Astrocyte of the hippocampus (primary cell): ENCODE measurements around the gene SLC28A2.
A peak's percentile ranks its signal among the peaks of the same experiment; 100 is the strongest.
"Not testable (repeated sequence)": the region's sequence is repeated elsewhere in the genome, so short reads cannot be mapped to it uniquely, and the experiment has no call there.

Experiments used
- DNase-seq: peaks from one replicate; pipeline ENCODE4 v3.0.0; 2011; ENCODE audit warnings: low read depth, low spot score

SLC28A2 gene, protein sequence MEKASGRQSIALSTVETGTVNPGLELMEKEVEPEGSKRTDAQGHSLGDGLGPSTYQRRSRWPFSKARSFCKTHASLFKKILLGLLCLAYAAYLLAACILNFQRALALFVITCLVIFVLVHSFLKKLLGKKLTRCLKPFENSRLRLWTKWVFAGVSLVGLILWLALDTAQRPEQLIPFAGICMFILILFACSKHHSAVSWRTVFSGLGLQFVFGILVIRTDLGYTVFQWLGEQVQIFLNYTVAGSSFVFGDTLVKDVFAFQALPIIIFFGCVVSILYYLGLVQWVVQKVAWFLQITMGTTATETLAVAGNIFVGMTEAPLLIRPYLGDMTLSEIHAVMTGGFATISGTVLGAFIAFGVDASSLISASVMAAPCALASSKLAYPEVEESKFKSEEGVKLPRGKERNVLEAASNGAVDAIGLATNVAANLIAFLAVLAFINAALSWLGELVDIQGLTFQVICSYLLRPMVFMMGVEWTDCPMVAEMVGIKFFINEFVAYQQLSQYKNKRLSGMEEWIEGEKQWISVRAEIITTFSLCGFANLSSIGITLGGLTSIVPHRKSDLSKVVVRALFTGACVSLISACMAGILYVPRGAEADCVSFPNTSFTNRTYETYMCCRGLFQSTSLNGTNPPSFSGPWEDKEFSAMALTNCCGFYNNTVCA

DNA sequence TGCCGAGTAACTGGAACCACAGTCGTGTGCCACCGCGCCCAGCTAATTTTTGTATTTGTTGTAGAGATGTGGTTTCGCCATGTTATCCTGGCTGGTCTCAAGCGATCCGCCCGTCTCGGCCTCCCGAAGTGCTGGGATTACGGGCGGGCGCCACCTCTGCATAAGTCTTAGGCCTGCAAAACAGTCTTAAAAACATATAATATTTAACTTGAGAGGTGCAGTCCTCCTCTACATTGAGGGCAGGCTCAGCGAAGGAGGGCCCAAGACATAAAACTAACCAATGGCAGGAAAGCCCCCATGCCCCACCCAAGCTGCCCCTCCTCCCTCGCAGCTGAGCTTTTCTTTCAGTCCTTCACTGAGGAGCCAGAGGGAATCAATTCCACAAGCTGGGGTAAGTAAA, at the start of gene SLC28A2:
TSS of gene SLC28A2 (plus strand) at position 347 of the 400 bp plus-strand sequence. CDS start 982 bp downstream, outside the sequence.
- no peak for DNase-seq

DNA sequence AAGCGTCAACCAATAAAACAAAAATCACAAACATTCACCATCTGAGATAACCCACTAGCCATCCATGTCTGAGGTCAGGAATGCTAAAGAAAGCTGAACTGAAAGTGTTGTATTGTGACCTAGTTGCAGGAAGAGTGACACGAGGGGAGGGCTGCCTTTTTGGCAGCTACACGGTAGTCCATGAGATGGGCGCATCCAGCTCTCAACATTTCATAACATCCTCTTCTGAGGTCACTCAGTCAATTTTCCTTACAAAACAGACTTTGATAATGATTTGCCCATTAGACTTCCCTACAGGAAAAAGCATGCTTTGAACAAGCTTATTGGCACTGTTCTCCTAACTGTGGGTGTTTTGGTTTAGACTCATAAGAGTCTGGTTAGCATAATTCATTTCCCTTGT, 48.9 kb upstream of the SLC28A2 start:
- no peak for DNase-seq

DNA sequence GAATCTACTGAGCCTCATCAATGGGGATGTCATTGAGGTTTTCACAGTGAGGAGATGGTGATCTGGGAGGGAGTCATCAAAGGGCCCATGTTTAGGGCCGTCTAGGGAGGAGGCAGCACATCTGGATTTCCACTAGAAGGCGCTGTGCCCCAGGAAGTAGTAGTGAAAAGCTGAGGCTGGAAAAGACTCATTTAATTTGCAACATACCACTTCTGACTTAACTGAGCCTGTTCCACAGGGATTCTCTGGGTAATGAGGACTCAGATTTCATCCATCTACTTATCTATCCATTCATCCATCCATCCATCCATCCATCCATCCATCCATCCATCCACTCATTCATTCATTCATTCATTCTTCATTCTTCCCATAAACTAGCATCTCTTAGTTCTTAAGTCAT, 46.8 kb upstream of the SLC28A2 start:
- peak; percentile 66 for DNase-seq

DNA sequence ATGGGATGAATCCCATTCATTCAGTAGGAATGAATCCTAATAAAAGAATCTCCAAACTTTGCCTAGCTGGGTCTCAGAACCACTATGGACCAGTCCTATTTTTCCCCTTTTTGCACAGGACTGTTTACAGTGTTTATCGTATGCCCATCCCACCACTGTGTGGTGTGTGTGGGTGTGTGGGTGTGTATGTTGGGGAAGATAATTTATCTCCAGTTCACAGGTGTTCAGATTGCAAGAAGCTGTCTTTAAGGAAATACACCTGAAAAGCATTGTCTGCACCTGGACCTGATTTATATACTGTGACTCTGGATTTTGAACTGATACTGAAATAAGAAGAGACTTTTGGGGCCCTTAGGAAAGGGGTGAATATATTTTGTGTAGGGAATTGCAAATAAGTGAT, 39.5 kb upstream of the SLC28A2 start:
- no peak for DNase-seq

DNA sequence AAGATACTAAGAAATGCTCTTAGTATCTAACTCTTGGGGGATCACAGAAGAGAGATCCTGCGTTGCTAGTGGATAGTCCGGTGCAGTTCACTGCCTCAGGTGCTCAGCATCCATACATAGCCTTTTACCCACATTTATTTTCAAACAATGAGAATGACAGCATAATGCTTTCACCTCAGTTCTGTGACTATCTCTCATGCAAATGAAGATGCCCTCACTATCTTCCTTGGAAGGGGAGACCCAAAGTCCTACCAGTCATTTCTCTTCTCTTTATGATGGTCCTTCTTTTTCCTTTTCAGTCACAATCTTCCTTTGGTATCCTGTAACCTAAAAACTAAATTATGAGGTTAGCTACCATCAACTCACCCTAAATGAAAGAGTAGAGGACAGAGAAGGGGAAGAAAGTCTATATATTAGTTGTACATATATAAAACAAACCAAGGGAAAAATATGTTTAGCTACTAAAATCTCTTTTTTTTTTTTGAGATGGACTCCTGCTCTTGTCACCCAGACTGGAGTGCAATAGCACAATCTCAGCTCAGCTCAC, 30.9 kb upstream of the SLC28A2 start:
- no peak for DNase-seq

DNA sequence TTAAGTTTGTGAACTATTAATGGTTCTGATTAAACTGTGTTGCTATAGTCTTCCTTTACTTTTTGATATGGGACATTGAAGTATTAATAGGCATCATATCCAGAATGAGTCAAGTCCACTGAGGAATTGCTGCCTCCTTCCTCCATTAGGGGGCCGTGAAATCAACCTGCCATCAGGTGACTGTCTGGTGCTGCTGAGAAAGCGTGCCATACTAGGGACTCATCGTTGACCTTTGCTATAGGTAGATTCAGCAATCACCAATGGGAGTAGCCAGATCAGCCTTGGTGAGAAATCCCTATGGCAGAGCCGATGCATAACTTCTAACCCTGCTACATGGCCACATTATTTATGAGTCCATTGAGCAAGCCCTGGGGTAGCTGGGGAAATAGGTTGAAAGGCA, 30.1 kb upstream of the SLC28A2 start:
- no peak for DNase-seq

DNA sequence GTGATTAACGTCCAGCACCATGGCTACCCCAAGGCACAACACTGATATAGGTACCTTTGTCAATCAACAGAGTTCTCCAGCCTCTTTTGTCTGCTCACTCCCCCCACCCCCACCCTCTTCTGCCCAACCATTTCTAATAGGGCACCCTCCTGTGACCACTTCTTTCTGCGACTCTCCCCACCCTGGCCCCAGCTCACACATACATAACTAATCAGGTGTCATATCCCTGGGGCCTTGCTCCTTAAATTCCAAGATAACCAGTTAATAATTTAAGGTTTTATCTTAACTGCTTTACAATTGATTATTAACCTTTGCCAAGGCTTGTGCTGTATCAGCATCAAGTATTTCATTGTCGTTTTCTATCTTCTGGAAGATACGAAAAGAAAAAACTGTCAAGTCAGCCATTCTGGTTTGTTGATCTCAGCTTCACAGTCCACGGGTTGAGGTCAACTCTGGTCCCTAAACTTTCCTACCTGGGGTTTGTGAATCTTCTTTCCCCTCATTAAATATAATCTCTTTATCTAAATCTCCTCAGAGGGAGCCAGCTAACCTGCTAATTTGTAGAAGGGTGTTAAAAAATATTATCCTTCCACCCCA, 27.3 kb upstream of the SLC28A2 start:
- no peak for DNase-seq

DNA sequence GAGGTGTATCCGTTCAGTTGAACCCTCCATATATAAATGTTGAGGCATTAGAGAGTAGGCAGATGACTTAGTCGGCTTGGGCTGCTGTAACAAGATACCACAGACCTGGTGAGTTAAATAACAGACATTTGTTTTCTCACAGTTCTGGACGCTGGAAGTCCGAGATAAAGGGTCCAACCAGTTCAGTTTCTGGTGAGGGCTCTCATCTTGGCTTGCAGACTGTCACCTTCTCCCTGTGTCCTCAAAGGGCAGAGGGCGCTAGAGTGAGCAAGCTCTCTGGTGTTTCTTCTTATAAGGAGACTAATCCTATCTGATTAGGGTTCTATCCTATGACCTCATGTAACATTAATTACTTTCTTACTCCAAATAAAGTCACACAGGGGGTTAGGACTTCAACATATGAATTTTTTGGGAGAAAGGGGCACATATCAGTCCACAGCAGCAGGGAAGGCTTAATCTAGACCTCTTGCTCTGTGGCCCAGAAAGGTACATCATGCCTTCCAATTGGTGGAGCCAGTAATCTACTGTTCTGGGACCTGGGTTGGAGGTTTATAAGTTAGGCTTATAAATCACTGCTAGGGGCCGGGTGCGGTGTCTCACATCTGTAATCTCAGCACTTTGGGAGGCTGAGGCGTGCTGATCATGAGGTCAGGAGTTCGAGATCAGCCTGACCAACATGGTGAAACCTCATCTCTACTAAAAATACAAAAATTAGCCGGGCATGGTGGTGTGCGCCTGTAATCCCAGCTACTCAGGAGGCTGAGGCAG, 26.3 kb upstream of the SLC28A2 start:
- DNase-seq, result no peak

DNA sequence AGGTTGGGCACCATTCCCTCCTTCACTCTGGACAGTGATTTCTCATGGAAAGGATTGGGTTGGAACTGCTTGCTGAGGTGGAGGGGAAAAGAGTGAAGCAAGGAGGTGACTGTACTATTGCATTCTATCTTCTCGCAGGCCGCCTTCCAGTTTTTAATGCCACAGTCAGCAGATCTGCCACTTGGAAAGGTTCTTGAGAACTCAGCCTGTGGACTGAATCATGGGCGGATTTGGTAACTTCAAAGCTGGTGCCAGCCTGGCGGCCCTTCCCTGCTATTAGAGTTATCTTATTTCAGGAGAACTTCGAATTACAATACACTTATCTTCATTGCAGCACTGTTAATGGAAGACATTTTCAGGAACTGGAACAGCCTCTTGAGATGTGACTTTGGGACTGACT, 23.1 kb upstream of the SLC28A2 start:
- DNase-seq, result no peak

DNA sequence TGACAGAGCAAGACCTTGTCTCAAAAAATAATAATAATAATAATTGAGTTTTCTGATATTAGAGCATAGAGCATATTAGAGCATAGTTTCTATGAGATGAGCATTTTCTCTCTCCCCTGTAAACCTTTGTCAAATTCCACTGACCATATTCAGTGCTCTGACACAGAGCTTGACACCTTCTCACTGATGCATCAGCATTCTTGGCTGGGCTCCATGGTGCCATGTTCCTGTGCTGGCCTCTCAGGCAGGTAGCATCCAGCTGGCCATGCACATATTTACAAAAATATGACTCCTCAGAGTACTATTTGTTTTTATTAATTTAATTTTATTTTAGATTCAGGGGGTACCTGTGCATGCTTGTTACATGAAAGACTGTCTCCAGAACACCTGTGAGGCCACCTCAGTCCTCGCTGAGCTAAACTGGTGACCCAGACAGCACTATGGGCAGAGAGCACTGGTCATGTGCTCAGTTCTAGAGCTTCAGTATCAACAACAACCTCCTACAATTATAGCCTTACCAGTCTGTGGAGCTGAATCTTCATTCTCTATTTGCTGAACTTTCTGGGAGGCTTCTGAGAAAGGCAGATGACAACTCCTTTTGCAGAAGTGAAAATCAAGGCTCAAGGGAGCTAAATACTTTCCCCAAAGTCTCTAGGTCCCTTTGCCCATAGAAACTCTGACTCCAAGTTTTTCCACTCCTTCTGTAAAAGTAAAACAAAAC, 21.6 kb upstream of the SLC28A2 start:
- no peak for DNase-seq

DNA sequence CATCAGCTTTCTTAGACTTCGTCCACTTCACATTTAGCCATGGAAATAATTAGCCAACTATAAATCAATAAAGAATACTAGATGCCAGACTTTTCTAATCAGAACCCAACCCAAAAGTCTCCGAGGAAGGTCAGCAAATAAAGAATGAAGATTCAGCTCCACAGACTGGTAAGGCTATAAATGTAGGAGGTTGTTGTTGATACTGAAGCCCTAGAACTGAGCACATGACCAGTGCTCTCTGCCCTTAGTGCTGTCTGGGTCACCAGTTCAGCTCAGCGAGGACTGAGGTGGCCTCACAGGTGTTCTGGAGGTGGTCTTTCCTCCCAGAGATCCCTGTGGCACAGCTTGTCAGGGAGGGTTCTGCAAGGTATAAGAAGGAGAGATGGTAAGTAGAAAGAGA, 20.9 kb upstream of the SLC28A2 start:
- no peak for DNase-seq

DNA sequence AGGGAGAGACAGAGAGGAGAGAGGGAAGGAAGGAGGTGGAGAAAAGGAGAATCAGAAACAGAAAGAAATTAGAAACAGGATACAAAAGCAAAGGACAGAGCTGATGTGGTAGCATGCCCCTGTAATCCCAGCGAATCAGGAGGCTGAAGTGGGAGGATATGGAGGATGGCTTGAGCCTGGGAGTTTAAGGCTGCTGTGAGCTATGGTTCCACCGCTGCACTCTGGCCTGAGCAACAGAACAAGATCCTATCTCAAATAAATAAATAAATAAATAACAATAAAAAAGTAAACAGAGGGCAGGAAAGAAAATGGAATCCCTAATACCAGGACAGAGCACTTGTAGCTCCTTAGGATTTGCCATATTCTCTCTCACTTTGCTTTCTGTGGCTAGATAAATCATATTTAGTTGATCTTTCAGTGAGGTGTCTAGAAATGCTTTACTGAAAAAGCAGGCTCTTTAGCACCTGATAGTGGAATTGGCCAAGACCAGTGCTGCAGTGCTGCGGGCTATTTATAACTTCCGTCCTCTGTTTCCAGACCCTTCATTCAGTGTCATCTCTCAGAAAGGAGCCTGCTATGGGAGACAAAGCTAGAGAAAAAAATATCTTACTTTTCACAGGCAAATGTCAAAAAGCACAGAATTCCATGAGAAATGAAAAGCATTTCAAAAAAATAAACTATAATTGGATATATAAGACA, 20.0 kb upstream of the SLC28A2 start:
- DNase-seq, result no peak

DNA sequence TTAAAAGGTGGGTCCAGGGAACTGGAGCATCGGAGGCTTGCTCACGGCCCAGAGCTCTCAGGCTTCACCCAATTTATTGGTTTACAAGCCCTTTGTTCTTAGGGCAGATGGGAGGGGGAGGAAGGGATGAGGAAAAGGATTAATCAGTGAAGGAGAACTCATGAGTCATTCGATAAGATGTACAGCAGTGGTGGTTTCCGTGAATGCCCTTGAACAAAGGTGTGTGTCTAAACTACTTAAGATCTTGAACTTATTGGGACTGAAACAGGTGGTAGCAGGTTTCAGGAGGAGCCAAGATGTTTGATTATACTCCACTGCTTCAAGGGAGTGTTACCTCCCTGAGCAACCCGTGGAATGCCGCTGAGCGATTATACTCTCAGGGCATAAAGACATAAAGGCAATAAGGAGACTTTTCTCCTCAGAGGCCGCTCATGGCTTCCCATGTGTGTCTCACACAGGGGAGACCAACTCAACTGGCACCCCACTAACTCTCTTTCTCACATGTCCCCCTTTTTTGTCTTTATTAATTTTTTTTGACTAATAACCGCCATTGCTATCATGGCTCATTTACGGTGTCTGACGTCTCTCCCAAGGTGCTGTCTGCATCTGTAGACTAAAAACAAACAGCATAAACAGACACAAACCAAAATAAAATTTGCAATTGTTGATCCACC, 17.3 kb upstream of the SLC28A2 start:
- no peak for DNase-seq

DNA sequence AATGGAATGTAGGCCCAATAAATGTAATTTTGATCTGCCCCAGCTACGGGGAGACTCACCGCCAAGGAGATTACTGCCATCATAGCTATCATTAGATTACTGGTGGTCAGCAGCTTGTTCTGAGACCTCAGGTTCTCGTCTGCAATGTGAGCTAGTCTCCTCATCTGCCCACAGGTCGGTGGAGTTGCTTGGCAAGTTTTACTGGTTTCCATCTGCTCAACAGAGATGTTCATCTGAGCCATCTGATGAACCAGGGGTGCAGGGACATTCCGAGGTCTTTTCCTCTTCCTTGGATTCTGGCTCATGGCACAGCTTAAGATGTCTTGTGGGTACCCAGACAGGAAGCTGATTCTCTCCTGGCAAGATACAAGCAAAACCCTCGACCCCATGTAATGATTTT, 15.2 kb upstream of the SLC28A2 start:
- not testable (repeated sequence) for DNase-seq

DNA sequence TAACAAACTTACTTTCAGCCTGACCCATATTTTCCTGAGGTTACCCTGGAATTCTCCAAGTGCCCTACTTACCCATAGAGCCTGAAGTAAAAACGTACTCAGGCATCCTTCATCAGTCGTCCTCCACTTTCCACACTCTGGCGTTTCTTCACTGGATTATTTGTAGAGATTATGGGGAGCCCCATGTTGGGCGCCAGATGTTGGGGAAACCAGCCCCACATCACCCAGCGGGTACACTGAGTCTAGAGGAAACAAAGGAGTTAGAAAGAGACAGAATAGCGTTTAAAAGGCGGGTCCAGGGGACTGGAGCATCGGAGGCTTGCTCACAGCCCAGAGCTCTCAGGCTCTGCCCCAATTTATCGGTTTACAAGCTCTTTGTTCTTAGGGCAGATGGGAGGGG, 9.7 kb upstream of the SLC28A2 start:
- DNase-seq, result peak; percentile 18

DNA sequence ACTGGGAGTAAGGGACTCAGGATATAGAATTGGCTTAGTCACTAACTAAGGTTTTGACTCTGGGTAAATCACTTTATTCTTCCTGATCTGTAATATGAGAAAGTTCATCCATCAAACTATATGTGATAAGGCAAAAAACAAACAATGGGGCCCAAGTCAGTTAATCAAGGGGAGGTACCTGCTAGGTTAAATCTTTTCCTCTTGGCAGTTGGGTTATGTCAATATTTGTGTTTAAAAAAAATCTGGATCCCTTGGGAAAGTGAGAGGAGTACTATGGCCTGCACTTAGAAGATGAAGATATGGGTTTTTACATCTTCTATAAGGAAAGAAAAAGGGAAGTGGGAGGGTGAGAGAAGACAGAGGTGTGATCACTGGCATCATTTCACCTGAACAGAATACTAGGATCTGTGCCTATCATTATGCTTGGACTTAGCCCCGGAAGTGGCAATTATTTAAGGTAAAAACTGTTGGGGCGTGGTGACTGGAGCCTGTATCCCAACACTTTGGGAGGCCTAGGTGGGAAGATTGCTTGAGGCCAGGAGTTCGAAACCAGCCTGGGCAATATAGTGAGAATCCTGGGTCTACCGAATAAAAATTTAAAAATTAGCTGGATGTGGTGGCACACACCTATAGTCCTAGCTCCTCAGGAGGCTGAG, 2.8 kb upstream of the SLC28A2 start:
- DNase-seq, result no peak

DNA sequence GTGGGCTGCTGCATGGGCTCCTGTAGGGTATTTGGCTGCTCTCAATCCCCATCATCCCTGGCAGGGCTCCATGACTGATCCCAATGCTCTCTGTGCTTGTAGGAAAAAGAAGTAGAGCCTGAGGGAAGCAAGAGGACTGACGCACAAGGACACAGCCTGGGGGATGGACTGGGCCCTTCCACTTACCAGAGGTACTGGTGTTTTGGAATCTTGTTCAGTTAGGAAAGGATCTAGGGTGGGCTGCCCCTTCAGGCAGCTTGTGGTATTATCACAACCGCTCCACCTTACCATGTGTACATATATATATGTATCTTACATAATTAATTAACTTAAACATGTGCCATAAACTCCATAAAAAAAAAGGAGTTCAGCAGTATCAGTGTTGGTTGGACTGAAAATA, 1.3 kb downstream of the SLC28A2 start:
- DNase-seq, result no peak

DNA sequence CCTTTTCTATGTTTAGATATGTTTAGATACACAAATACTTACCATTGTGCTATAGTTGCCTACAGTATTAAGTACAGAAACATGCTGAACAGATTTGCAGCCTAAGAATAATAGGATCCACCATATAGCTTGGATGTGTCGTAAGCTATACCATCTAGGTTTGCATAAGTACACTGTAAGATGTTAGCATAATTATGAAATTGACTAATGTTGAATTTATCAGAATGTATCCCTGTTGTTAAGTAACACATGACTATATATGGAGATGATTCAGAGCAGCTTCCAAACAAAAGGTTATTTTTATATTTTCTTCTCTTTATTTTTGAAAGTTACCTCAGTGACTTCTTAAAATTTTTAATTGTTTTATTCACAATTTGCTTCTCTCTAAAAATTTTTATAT, 2.4 kb downstream of the SLC28A2 start:
- no peak for DNase-seq

DNA sequence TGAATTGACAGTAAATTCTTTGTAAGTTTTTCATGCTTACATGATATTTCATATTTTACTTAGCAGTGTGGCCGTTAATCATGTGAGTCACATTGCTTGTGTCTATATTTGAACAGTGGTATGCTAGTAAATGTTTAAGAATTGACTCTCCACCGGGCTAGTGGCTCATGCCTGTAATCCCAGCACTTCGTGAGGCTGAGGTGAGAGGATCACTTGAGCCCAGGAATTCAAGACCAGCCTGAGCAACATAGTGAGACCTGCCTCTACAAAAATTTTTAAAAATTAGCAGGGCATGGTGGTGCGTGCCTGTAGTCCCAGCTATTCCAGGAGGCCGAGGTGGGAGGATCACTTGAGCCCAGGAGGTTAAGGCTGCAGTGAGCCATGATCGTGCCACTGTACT, 2.8 kb downstream of the SLC28A2 start:
- peak; percentile 12 for DNase-seq
